HG03378 (cell line): ENCODE results near the gene ARL3.
"Not testable (repeated sequence)": the region's sequence is repeated elsewhere in the genome, so short reads cannot be mapped to it uniquely, and the experiment has no call there.

Experiments used
- ATAC-seq: cut with Tn5 transposase; IDR thresholded peaks from one replicate; pipeline ENCODE4 v1.9.1; 2021; ENCODE audit warnings: mild to moderate bottlenecking, moderate library complexity; ENCODE audit not compliant: unreplicated experiment

Gene ARL3

GRCh38 chr10:102713814-102714620, at the start of gene ARL3:
Gene ARL3 (minus strand): TSS chr10:102714397. CDS start chr10:102714275, 122 bp downstream.
- peak; percentile 68 for ATAC-seq

GRCh38 chr10:102763037-102763607, 48.9 kb upstream of the ARL3 start:
- ATAC-seq = no peak

- ATAC-seq = no peak
These were observed 48.3 kb upstream of the ARL3 start for GRCh38 chr10:102762401-102763015.

DNA sequence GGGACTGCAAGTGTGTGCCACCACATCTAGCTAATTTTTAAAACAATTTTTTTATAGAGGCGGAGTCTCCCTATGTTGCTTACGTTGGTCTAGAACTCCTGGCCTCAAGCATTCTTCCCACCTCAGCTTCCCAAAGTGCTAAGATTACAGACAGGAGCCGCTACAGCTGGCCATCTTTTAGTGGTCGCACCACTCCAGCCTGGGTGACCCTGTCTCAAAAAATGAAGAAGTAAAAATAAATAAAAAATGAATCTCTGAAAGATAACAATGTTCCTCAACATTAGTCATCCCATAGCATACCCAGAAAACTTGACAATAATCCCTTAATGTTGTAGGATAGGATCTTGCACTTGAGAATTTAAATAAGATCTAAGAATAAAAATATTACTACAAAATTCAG, 47.8 kb upstream of the ARL3 start:
- ATAC-seq = no peak

GRCh38 chr10:102759497-102760210, 45.5 kb upstream of the ARL3 start:
- no peak for ATAC-seq

- not testable (repeated sequence) for ATAC-seq
These were observed 44.7 kb upstream of the ARL3 start for GRCh38 chr10:102758933-102759262.

GRCh38 chr10:102758240-102758932, 44.2 kb upstream of the ARL3 start:
- no peak for ATAC-seq

GRCh38 chr10:102757323-102757722, 43.1 kb upstream of the ARL3 start:
- no peak for ATAC-seq

GRCh38 chr10:102753718-102754117, 39.5 kb upstream of the ARL3 start:
- no peak for ATAC-seq

GRCh38 chr10:102752934-102753664, 38.9 kb upstream of the ARL3 start:
- ATAC-seq = no peak

DNA sequence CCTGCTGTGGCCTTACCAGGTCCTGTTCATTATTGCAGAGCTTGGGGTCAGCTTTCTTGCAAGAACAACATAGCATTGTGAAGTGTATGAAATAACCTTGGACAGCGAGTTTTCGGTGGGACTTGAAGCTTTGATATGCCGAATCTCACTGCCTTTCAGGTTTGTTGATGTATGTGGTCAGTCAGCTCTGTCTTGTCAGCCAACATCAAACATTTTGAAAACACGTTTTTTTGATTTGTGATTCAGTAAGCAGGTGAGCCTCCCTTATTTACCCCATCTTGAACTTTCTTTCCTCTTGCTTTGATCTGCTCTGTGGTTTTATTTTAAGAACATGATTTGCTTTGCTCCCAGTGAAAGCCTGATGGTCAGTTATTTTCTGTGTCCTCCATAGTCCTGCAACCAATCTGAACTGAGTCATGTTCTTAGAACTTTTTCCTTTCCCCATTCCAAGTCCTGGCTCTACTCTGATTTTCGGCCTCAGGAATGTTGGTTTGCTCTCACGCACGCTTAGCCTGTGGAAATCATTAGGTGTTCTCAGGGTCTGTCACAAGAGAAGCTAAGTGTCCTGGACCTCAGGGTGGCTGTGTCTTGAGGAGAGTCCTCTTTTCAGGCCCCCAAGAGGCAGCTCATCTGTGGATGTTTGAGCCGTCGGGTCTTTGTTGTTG, 38.2 kb upstream of the ARL3 start:
- ATAC-seq = no peak

DNA sequence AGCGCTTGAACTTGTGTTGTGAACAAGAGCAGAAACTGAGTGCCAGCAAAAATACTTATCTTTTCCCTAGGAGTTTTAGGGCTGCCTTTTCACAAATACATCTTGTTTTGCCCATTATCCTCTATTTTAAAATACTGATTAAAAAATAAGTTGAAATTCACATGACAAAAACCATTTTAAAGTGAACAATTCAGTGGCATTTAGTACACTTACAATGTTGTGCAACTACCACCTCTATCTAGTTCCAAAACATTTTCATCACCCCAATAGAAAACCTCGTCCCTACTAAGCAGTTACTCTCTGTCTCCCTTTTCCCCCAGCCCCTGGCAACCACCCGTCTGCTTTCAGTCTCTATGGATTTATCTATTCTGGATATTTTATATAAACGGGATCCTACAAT, 31.0 kb upstream of the ARL3 start:
- no peak for ATAC-seq

- ATAC-seq = peak; percentile 4
These were observed 30.3 kb upstream of the ARL3 start for GRCh38 chr10:102744374-102745051.

DNA sequence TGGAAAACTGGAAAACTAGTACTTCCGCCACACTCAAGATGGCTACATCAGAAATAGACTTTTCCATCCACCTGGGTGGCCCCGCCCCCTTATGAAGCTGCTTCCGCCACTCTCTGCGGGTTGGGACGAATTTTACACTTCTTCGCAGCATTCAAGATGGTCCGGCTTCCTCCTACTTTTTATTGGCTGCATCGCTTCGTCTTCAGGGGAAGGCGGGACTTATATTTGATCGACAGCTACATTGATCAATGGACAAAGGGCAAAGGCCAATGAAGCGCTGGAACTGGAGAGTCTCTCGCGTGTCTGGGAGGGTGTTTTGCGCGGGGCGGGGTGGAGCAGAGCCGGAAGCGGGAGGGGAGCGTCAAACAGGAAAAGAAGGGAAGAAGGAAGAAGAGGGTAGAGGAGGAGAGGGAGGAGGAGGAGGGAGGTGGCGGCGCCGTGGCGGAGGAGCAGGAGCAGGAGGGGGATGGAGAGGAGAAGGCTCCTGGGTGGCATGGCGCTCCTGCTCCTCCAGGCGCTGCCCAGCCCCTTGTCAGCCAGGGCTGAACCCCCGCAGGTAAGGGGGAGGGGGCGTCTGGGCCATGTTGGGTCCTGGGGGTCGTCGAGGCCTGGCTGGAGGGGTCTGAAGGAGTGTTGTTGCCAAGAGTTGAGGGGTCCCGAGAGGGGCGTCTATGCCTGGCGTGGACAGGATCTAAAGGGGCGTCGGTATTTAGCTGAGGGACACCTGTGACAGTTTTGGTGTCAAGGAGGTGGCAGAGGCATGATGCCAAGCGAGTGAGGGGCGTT, 29.6 kb upstream of the ARL3 start, which contains the start of gene WBP1L:
Gene WBP1L, plus strand, starts transcription at position 361 of the 786 bp plus-strand sequence. Its CDS starts 106 bp downstream, at position 467.
- peak; percentile 97 for ATAC-seq

- no peak for ATAC-seq
These were observed 28.9 kb upstream of the ARL3 start for GRCh38 chr10:102743078-102743587.

DNA sequence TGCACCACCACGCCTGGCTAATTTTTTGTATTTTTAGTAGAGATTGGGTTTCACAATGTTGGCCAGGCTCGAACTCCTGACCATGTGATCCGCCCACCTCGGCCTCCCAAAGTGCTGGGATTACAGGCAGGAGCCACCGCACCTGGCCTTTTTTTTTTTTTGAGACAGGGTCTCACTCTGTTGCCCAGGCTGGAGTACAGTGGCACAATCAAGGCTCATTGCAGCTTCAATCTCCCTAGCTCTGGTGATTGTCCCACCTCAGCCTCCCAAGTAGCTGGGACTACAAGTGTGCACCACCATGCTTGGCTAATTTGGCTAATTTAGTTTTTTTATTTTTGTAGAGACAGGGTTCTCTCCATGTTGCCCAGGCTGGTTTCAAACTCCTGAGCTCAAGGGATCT, 28.1 kb upstream of the ARL3 start:
- not testable (repeated sequence) for ATAC-seq

DNA sequence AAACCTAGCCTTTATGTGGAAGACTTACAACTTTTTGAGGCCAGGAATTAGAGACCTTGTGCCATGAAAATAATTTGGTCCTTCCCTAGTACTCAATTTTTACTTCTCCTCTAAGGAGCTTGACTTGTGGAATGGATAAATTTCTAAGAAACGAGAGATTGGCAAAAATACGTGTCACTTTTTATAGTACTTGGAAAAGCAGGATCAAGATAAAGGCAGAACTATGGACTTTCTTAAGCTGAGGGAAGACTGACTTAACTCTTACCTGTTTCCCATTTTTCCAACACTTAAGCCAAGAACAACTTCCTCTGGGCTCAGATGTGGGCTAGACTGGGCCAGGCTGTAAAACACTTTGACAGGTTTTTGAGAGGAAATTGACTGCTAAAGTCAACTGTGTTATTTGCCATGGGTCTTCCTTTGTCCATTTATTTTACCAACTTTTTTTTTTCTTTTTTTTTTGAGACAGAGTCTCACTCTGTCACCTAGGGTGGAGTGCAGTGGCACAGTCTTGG, 27.6 kb upstream of the ARL3 start:
- ATAC-seq = no peak

GRCh38 chr10:102740229-102740628, 26.0 kb upstream of the ARL3 start:
- no peak for ATAC-seq
